NCI-H146 (cell line): ENCODE results near the gene SLC9A3.
"Not testable (repeated sequence)": the region's sequence is repeated elsewhere in the genome, so short reads cannot be mapped to it uniquely, and the experiment has no call there.

Source experiments
- DNase-seq: peaks from one replicate; lab custom pipeline; 2025; lab: John Stamatoyannopoulos, UW

Gene SLC9A3

DNA sequence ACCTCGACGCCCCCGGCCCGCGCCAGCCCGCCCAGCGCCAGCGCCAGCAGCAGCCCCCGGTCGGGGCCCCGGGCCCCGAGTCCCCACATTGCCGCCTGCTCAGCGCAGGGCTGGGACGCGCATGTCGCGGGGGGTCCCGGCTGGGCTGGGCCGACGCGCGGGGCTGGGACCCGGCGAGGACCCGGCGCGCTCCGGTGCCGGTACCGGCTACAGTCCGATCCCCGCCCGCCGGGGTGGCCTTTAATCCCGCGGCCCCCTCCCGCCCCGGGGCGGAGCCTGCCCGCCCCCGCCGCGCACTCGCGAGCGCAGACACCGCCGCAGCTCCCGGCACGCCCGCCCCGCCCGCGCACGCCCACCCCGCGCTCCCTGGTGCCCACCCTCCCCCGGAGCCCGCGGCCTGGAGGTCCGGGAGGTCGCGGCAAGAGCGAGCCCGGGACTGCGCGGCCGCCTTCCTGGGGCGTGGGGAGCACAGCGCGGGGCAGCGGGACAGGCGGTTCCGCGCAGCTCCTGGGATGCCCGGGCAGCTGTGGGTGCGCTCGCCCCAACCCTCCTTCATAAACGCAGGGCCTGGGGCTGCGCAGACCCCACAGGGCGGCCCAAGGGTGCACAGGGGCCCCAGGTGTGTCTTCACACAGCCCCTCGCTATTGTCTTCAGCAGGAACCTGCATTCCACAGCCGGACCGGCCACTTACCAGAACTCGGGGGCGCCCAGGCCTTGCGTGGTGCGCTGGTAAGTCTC lies at the start of gene SLC9A3:
SLC9A3 (minus strand) TSS at position 216 of the 739 bp plus-strand sequence.
- no peak for DNase-seq

DNA sequence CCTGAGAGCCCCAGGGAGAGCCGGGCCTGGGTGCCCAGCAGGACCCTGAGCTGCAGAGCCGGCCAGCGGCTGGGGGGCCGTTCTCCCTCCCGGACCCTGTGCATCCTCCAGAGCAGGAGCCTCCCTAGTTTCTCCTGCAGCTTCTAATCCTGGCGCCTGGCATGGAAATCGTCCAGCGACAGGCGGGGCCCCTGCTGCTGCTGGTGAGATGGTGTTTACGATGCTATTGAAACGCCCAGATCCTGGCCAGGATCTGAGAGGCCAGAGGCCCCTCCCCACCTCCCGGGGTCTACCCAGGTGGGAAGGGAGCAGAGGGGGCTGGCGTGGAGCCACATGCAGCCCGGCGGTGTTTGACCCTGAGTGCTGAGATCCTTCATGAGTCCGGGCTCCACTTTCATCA lies 49.7 kb upstream of the SLC9A3 start:
- DNase-seq = peak; percentile 32

DNA sequence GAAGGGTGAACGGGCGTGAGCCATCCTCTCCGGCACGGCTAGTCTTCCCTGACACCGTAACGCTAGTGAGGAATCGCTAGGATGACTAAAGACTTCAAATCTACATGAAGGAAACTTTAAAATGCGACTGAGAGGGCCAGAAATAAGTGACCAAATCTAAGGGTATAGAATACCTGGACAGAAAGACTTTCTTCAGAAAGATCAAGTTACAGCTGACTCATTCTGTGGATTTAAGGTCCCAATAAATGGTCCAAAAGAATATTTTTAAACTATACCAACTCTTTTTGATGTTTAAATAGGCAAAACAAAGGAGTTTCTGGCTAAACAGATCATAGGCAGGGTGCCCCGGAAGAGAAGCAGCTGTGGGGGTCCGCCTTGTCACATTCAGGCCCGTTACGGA lies 49.0 kb upstream of the SLC9A3 start:
- DNase-seq = no peak

DNA sequence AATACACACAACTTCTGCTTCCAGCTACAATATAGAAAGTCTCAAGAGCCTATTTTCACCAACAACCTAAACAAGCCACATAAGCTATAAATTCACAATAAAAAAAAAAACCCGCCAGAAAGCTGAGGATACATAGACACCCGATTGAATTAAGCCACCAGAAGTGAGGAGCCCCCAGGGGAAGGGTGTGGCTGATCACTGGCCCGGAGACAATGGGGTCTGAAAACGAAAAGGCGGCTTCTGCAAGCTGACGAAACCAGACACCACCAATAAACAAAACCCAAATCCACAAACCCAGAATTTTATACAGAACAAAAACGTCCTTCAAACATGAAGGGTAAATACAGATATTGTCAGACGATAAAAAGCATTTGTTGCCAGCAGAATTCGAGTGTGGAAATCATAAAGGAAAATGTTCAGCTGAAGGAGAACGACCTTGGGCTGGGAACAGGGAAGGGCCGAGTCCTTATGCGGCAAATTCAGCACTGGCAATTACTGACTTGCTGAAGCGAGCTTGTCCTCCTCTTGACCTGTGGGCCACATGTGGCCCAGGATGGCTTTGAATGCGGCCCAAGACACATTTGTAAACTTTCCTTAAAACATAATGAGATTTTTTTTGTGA lies 48.3 kb upstream of the SLC9A3 start:
- peak; percentile 48 for DNase-seq

DNA sequence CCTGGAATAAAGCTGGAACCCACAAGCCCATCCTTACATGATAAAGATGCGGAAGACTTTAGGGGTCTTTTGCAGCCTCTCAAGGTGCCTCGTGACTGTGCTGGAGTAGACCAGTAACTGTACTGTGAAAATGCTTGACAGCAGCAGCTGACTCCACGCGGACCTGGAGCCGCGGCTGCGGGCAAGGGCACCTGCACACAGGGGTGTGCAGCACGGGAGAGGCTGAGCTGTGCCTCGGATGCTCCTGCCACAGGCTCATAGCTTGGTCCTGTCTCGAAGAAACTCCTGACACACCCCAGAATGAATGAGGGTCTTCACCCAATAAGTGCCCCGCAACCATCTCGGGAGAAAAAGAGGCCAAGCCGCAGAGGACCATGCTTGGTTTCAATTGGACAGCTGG lies 47.5 kb upstream of the SLC9A3 start:
- DNase-seq = no peak

DNA sequence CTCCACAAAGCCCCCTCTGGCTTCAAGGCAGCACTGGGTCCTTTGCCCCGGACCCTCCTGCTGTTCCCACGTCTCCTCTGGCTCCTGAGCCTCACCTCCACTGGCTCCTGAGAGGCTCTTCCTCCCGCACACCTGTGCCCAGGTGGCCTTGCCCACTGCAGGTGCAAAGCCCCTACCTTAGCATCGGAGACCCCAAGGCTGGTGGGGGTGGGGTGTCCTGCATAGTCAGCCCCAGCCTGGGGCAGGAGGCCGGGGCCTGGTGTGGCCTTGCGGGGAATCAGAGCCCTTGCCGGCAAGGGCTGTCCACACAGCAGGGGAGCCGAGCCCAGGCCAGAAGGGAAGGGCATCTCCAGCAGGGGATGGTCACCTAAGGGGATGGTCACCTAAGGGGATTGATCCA lies 46.6 kb upstream of the SLC9A3 start:
- no peak for DNase-seq

DNA sequence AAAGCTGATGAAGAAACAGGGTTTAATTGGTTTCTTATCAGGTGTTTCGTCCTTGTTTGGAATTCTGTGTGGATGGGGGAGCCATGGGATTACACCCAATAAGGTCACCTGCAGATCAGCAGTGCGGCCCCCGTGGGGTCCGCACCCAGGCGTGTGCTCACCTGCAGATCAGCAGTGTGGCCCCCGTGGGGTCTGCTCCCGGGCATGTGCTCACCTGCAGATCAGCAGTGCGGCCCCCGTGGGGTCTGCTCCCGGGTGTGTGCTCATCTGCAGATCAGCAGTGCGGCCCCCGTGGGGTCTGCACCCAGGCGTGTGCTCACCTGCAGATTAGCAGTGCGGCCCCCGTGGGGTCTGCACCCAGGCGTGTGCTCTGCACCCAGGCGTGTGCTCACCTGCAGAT lies 46.2 kb upstream of the SLC9A3 start:
- DNase-seq = no peak

DNA sequence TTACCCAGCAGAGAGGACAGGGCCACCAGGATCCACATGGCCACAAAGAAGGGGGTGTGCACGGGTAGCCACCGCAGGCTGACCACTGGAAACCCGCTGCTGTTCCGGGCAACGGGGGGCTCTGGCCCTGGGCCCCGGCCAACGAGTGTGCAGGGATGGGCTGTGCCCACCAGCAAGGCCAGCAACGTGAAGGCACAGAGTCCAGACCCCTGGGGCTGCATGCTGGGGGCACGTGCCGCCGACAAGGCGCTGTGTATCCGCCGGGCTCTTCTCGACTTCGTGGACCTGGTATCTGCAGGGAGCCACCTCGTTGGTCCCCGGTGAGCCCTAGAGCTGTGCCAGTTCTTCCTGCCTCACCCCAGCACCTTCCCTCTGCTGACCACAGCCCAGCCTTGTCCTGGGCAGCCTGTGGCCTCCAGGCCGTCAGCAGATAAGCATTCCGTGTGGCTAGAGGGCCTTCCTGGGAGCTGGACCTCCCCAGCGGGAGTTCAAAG lies 45.7 kb upstream of the SLC9A3 start:
- no peak for DNase-seq

DNA sequence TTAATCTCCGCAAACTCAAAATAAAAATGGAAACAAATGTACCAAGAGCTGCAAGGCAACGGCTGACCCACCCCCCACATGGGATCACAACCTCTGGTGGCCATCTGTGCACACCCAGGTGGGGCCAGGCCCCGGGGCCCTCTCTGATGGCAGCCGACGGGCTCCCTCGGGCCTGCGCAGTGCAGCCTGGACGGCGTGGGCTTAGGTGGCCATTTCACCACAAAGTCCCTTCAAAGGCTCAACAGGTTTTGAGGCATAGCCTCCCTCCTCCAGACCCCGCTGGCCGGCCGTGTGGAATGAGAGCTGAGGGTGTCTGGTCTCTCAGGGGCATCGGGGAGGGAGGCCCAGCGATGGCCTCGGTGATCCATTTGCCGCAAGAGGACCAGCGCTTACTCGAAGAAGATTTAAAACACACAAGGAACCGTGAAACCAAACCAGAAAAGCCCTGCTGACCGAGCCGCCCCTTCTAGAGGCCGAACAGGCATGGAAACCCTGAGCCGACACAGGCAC lies 45.2 kb upstream of the SLC9A3 start:
- DNase-seq = no peak

DNA sequence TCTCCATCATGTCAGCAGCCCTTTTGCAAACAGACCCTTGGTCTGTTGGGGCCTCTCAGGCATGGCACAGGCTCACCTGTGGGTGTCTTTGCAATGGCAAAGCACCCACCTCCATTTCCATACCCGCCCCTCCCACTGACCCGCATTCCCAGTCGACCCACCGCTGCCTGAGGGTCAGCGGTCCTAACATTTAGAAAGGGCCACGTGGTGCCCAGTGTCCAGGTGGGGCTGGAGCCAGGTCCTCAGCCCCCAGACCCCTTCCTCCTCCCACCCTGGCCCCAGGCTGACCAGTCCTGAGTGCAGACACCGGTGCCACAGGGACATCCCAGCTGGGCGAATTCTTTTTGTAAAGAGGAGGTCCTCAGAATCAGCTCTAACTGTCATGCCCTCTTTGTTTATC lies 44.6 kb upstream of the SLC9A3 start:
- DNase-seq = no peak

DNA sequence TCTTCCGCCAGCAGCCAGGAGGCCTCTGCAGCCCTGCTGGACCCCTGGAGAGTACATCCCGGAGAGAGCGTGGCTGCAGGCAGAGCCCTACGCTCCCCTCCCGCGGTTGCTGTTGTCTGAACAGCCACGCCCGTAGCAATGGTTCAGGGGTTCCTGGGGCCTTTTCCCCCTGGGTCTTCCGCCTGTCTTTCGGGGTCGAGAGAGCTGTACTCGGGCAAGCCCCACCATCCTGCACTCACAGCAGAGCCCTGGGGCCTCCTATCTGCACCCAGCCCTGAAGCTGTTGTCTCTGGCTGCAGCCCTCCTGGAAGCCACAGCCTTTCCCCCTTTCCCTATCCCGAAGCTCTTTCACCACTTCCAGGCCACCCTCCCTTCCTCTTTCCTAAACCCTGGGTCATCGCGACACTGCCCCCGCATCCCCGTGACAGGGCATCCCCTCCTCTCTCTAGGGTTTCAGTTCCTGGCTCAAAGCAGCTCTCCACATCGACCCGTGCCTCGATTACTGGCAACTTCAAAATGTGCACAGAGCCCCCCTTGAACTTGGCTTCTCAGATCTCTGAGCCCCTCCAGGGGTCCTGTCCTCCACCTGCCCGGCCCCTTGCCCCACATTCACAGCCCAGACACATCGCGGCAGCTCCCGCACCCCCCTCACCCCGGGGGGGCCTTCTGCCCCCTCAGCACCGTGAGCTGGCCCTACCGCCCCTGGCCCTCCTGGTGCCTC lies 44.0 kb upstream of the SLC9A3 start:
- DNase-seq = peak; percentile 46

DNA sequence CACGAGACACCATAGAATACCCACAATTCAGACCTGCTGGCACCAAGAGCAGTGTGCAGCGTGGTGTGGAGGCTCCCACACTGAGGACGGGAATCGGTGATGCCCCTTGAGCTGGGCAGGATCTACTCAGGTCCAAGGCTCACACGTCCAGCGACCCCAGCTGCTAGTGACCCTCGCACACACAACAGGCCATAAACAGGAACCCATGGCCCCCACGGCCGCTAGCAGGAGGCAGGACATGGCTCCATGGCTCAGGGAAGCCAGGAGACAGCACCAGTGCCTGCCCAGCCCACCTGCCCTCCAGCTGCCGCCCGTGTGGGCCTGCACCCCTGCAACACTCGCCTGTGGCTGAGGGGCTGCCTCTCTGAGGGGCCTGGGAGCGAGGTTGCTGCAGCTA lies 43.4 kb upstream of the SLC9A3 start:
- no peak for DNase-seq

DNA sequence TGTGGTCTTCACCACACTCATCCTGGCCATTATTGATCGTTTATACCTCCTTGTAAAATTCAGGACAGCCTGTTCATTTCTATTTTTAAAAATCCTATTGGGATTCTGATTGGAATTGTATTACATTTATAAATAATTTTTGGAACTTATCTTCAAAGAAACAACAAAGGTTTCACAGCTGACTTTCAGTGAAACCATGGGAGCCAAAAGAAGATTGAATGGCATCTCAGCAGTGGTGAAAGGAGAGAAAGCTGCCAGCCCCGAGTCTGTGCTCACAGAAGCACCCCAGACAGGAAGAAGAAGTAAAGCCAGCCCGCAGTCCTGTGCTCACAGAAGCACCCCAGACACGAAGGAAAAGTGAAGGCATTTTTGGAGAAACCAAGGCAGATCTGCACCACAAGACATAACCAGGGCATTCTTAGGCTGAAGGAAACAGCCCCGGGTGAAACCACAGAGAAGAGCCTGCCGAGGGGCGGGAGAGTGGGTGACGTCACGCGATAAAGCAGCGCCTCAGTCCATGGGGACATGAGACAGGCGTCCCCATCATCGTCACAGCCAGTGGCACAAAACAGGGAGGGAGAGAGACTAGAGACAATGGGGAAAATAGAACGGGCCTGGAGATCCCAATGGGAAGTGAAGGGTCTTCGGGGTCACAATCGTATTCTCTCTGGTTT lies 42.5 kb upstream of the SLC9A3 start:
- no peak for DNase-seq

DNA sequence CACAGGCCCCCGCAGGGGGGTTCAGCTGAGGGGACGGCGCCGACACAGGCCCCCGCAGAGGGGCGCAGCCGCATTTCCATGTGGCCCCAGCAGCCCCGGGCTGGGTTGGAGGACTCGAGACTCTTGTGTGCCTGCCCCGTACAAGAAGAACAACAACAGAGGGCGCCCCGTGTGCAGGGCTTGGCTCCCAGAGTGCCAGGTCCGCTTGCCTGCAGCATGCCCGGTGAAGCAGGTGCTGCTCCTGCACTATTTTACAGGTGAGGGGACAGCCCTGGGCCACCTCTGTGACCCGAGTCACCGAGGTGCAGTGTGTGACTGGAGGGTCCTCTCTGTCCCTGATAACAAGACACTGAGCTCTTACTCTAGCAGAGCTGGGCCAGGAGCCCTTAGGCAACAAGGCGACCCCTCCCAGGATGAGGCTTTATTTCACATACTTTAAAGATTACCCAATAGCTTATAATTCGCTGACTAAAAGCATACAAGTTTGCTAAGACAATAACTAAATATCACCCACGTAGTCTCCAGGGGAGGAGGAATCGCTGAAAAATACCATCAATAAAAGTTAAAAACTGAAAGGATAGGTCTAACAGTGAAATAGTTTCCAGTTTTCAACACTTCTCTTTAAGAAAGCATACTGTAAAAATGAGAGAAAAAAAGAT lies 41.7 kb upstream of the SLC9A3 start:
- no peak for DNase-seq

DNA sequence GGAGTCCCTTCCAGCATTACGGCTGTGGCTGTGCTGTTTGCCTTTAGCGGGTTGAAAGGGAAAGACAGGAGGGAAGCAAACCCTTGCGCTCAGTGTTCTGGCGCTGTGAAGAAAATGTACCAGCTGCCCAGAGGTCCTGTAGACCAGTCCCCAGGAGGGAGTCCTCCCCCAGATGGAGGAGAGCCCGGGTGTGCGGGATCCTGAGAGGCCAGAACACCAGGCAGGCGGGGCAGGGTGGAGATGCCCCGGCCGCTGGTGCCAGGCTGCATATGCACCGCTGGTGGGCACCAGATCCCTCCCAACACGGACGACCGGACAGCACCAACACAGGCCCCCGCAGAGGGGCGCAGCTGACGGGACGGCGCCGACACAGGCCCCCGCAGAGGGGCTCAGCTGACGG lies 37.2 kb upstream of the SLC9A3 start:
- DNase-seq = no peak

DNA sequence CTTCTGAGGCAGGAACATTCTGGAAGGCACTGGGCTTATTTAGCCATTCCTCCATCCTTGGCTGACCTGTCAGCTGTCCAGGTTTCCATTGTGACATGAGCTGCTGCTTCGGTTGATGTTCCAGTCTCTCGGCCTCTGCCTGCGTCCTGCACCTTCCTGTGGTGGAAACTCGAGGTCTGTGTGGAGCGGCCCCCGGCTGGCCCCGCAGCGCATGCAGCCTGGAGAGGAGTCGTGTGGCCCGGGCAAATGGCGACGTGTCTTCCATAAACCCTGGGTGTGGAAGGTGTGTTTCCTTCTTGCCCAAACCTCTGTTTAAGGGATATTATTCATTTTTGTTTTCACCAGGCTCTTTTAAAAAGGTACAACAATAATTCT lies 36.5 kb upstream of the SLC9A3 start:
- no peak for DNase-seq

DNA sequence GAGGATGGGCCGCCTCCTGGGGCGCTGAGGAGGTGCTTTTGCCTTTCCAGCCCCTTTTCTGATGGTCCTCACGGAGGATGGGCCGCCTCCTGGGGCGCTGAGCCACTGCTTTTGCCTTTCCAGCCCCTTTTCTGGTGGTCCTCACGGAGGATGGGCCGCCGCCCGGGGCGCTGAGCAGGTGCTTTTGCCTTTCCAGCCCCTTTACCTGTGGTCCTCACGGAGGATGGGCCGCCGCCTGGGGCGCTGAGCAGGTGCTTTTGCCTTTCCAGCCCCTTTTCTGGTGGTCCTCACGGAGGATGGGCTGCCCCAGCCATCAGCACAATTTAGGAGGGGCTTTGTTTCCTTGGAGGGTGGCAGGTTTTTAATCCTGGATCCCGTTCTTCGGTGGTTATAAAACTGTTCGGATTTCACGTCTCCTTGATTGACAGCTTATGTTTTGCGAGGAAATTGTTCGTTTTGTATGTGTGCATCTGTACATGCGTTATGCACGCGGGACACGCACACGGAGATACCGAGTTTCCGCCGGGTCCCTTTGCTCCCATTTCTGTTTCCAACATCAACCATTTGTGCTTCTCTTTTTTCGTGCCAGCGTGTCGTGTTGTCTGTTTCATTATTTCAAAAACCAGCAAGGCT lies 34.7 kb upstream of the SLC9A3 start:
- no peak for DNase-seq

DNA sequence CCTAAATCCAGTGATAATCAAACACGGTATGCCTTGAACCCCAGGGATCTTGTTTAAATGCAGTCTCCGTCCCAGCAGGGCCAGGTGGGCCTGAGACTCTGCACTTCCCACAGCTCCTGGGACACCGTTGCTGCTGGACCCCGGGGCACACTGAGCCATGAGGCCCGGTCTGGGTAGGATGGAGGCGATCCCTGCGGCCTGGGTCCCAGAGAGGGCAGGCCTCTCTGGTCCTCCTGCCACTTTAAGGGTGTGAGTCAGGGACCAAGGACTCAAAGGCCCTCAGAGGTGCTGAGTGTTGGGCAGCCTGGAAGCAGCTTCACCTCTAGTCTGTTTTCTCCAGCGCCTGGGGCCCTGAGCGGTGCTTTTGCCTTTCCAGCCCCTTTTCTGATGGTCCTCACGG lies 34.1 kb upstream of the SLC9A3 start:
- DNase-seq = no peak

DNA sequence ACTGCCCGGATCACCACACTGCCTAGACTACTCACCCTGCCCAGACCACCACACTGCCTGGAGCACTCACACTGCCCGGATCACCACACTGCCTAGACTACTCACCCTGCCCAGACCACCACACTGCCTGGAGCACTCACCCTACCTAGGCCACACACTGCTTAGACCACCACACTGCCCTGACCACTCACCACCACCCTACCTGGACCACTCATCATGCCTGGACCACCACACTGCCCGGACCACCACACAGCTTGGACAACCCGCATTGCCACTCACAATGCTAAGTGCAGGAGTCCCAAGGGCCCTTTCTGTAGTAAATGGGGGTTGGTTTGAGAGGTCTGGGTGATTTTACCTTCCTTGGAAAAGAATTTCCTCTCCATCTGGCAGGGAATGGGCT lies 33.7 kb upstream of the SLC9A3 start:
- not testable (repeated sequence) for DNase-seq

DNA sequence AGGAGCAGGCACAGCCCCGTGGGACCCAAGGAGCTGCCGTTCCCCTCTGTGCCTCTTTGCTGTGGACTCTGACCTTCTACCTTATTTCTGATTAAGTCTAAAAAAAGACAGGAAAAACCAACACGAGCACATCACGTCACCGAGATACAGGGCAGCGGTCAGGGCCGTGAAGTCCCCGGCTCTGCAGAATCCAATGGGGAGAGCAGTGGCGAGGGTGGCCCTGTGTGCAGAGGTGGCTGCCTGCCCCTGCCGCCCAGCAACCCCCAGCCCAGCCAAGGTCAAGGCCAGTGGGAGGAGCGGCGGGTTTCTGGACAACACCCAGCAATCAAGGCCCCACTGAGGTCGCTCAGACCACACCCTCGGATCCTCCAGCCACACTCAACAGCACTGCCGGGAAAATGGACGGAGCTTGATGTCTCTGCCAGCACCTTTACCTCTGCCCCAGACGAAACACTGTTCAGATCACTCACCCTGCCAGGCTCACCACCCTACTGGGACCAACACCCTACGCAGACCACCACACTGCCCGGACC lies 32.7 kb upstream of the SLC9A3 start:
- no peak for DNase-seq

DNA sequence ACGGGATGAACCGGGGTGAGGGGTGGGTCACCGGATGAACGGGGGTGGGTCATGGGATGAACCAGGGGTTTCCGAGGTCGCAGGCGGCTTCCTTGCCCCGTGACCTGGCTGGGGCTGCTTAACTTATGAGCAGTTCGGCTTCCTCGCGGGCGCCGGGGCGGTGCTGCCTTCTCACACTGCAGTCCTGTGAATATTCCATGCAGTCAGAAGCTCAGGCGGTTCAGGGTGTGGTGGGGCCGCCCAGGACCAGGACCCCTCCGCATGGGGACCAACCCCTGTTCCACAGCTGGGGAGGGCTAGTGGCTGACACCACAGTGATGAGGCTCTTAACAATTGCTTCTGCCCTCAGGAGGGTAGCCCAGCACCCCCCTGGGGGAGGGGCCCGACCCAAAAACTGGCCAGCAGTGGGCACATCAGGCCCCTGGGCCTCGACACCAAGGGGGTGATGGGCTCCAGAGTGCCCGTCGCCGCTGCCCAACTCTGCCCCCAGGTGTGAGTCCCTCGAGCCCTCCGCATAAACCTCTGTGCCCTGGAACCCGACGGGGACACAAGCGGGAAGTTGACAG lies 30.9 kb upstream of the SLC9A3 start:
- DNase-seq = no peak
